Tibial nerve (tissue), 3 donors: ENCODE measurements around the gene TBC1D10B.
A peak's percentile ranks its signal among the peaks of the same experiment; 100 is the strongest.

ENCODE experiments used
- EP300 ChIP-seq, 2 donors: sonication (generic); formaldehyde crosslinking; IDR thresholded peaks; one replicate each; pipeline ENCODE4 v1.6.1; 2017; ENCODE audit warnings: antibody characterized with exemption in 2 of 2, mild to moderate bottlenecking in 1 of 2
- POLR2A ChIP-seq, 2 donors: fragments of 450-650 bp; IDR thresholded peaks; one replicate each; pipeline ENCODE4 v1.6.1; 2017; ENCODE audit warnings: antibody characterized with exemption in 2 of 2, mild to moderate bottlenecking in 2 of 2, moderate library complexity in 2 of 2

GRCh38 chr16:30409125-30410060 lies 39.1 kb upstream of the TBC1D10B start:
- peak in 1 of 2 donors; percentile 43 for TF ChIP-seq EP300 (IDR thresholded peaks at IDR 0.05)
- TF ChIP-seq POLR2A (IDR thresholded peaks at IDR 0.05), result no peak
